Neural cell (in vitro differentiated cells): ENCODE measurements around the gene NHEJ1.

Experiments used
- EP300 ChIP-seq: fragments of 450-650 bp; conservative IDR thresholded peaks from 2 replicates; pipeline ENCODE4 v1.6.1; 2014; ENCODE audit warnings: antibody characterized with exemption, mild to moderate bottlenecking, moderate library complexity; ENCODE audit not compliant: poor library complexity, severe bottlenecking
- TF ChIP-seq, protein P1 (sequence below): fragments of 450-650 bp; IDR thresholded peaks from 2 replicates; pipeline ENCODE4 v1.5.1; 2014; ENCODE audit warnings: antibody characterized with exemption, mild to moderate bottlenecking, moderate library complexity; ENCODE audit not compliant: poor library complexity, severe bottlenecking

GRCh38 chr2:219158025-219158424, 2.6 kb downstream of the NHEJ1 start:
- TF ChIP-seq, protein P1, sequence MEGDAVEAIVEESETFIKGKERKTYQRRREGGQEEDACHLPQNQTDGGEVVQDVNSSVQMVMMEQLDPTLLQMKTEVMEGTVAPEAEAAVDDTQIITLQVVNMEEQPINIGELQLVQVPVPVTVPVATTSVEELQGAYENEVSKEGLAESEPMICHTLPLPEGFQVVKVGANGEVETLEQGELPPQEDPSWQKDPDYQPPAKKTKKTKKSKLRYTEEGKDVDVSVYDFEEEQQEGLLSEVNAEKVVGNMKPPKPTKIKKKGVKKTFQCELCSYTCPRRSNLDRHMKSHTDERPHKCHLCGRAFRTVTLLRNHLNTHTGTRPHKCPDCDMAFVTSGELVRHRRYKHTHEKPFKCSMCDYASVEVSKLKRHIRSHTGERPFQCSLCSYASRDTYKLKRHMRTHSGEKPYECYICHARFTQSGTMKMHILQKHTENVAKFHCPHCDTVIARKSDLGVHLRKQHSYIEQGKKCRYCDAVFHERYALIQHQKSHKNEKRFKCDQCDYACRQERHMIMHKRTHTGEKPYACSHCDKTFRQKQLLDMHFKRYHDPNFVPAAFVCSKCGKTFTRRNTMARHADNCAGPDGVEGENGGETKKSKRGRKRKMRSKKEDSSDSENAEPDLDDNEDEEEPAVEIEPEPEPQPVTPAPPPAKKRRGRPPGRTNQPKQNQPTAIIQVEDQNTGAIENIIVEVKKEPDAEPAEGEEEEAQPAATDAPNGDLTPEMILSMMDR = no peak
- TF ChIP-seq EP300 = no peak
